Thyroid gland (tissue), 4 donors: Measurements from ENCODE around the gene CACNA2D3. TPM values are rescaled to one million over a fixed set of nuclear protein-coding genes. Genes with fewer than 3 reads are reported as not detected.

Experiments used
- DNase-seq, 2 donors: peaks; one replicate each; pipeline ENCODE4 v3.0.0-alpha.2; 2019
- H3K27ac ChIP-seq, 3 donors: fragments of 200-600 bp; sonication (generic); 1 replicate in 2 of 3; 2 replicates in 1 of 3; pipeline ENCODE4 v1.5.1; 2016 to 2019; ENCODE audit warnings: mild to moderate bottlenecking in 1 of 3, moderate library complexity in 1 of 3
- H3K27me3 ChIP-seq: fragments of 200-600 bp; sonication (generic); one replicate; pipeline ENCODE4 v1.5.1; 2019
- H3K36me3 ChIP-seq, 2 donors: fragments of 200-600 bp; sonication (generic); one replicate each; pipeline ENCODE4 v1.5.1; 2016 to 2019
- H3K4me1 ChIP-seq, 2 donors: fragments of 200-600 bp; sonication (generic); one replicate each; pipeline ENCODE4 v1.5.1; 2017 to 2019
- H3K4me3 ChIP-seq, 3 donors: fragments of 200-600 bp; sonication (generic); replicated peaks in 1 of 3; 1 replicate in 2 of 3; 2 replicates in 1 of 3; pipeline ENCODE4 v1.5.1; 2016; ENCODE audit warnings: mild to moderate bottlenecking in 1 of 3
- H3K9me3 ChIP-seq: fragments of 200-600 bp; sonication (generic); one replicate; pipeline ENCODE4 v1.5.1; 2017
- POLR2A ChIP-seq, 2 donors: fragments of 450-650 bp; IDR thresholded peaks; one replicate each; pipeline ENCODE4 v1.6.1; 2017; ENCODE audit warnings: antibody characterized with exemption in 2 of 2, mild to moderate bottlenecking in 2 of 2, moderate library complexity in 1 of 2
- WGBS, 2 donors: methylation state at CpG; one replicate each; pipeline ENCODE4 v1.1.5; 2017; 5-methylcytosine and 5-hydroxymethylcytosine counted together
- intact Hi-C: fragments of 100-400 bp; cut with DNase I; formaldehyde crosslinking; loops from one replicate; pipeline ENCODE4 v1.15.1; 2023
- total RNA-seq, 4 donors: library from RNA; depleted of rRNA; stranded (reverse); fragments of >200 nt; gene quantifications; one replicate each; pipeline ENCODE4 v1.2.3, GENCODE V29; 2016
- TF ChIP-seq, protein P1 (sequence below), 6 experiments: fragments of 200-600 bp in 3 of 6; fragments of 450-650 bp in 3 of 6; sonication (generic) in 3 of 6; IDR thresholded peaks; one replicate each; pipeline ENCODE4 v1.5.1; 2016 to 2019; ENCODE audit warnings: antibody characterized with exemption in 6 of 6, mild to moderate bottlenecking in 2 of 6, inconsistent platforms in 1 of 6, moderate library complexity in 1 of 6

Gene CACNA2D3
- total RNA-seq, 4 donors from 2014 or later = 2.9 to 4.8 (median 4.5) TPM

DNA sequence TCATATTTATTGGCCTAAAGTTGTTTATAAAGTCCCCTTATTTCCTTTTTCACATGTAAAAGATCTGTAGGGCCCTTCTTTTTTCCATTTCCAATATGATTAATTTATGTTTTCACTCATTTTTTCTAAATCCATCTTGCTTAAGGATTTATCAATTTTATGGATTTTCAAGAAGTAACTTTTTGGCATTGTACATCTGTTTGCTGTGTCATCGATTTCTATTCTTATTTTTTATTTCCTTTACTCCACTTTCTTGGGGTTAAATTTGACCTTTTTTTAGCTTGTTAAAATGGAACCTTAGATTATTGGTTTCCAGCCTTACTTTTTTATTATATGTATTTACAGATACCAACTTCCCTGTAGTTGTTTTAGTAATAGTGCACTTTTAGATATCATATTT, 597.6 kb downstream of the CACNA2D3 start:
- Histone ChIP-seq H3K27me3 (no peaks in the 10 kb centered on the region), H3K4me1 (no peaks in the 10 kb centered on the region), H3K27ac (no peak overlapping the region), H3K36me3 (no peaks in the 10 kb centered on the region), H3K4me3 (no peak overlapping the region), H3K9me3 (no peaks in the 10 kb centered on the region)
- 88 to 94% methylated on average over 1 of the region's 1 CpG for WGBS, 2 donors
- no peak for DNase-seq
- TF ChIP-seq, protein P1, sequence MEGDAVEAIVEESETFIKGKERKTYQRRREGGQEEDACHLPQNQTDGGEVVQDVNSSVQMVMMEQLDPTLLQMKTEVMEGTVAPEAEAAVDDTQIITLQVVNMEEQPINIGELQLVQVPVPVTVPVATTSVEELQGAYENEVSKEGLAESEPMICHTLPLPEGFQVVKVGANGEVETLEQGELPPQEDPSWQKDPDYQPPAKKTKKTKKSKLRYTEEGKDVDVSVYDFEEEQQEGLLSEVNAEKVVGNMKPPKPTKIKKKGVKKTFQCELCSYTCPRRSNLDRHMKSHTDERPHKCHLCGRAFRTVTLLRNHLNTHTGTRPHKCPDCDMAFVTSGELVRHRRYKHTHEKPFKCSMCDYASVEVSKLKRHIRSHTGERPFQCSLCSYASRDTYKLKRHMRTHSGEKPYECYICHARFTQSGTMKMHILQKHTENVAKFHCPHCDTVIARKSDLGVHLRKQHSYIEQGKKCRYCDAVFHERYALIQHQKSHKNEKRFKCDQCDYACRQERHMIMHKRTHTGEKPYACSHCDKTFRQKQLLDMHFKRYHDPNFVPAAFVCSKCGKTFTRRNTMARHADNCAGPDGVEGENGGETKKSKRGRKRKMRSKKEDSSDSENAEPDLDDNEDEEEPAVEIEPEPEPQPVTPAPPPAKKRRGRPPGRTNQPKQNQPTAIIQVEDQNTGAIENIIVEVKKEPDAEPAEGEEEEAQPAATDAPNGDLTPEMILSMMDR (IDR thresholded peaks at IDR 0.05) = no peak
- TF ChIP-seq POLR2A (IDR thresholded peaks at IDR 0.05) = no peak
- intact Hi-C loops = no loop called here

DNA sequence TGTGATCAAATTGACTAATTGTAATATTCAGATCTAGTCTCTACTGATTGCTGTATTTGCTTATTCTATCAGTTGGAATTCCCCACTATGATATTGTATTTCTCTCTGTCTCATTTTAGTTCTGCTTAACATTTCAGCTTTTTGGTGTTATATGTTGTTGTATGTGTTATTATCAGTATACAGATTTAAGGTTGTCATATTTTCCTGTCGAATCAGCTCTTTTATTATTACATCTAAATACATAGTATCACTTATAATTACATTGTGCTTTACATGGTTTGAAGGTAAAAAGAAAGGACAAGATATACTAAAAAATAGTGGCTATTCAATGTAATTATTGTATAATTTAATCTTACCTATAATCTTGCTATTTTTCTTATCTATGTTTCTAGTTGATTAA, 598.3 kb downstream of the CACNA2D3 start:
- H3K36me3 ChIP-seq = no peaks in the 10 kb centered on the region
- TF ChIP-seq POLR2A (IDR thresholded peaks at IDR 0.05) = no peak
- TF ChIP-seq, protein P1 (IDR thresholded peaks at IDR 0.05) = no peak
- intact Hi-C loops = no loop called here
- H3K27ac ChIP-seq = no peak overlapping the region
- no peak overlapping the region for H3K4me3 ChIP-seq
- H3K9me3 ChIP-seq = no peaks in the 10 kb centered on the region
- WGBS, 2 donors = 96% methylated on average over 1 of the region's 1 CpG
- no peaks in the 10 kb centered on the region for H3K4me1 ChIP-seq
- DNase-seq = no peak
- no peaks in the 10 kb centered on the region for H3K27me3 ChIP-seq

DNA sequence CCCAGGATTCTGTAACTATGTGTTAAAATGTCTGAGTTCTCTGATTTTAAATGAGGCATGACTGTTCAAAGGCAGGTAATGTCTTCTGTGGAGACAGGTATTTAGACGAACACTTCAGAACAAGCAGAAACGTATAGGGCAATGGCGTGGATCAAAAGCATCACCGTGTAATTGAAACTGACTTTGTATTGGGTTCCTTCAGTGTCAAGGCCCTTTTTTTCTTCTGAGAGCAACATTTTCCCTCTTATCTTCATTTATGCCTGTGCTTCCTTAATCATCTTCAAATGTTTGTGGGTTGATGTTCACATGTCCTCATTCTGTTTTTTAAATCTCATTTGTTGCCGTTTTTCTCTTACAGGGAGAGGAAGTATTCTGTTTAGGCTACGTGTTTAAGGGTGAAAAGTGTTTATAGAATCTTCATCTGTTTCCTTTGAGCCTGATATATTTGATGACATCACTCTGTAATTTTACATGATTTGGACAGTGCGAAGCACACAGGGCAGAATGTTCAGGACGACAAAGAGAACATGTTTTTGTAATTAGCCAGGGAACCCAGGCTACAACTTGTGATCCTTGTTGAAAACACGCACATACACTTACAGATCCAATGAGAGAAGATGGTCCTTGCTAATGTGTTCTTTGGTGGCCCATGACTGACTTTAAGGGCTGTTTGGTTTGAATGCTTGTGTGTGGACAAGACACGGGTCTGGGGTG, 609.5 kb downstream of the CACNA2D3 start:
- Histone ChIP-seq H3K9me3 (no peaks in the 10 kb centered on the region), H3K4me3 (no peak overlapping the region), H3K27me3 (no peaks in the 10 kb centered on the region), H3K36me3 (no peaks in the 10 kb centered on the region), H3K27ac (no peak overlapping the region), H3K4me1 (no peaks in the 10 kb centered on the region)
- no peak for DNase-seq
- intact Hi-C loops = no loop called here
- TF ChIP-seq, protein P1 (IDR thresholded peaks at IDR 0.05) = no peak
- TF ChIP-seq POLR2A (IDR thresholded peaks at IDR 0.05) = no peak
- WGBS, 2 donors = 71 to 80% methylated on average over 10 of the region's 10 CpGs

DNA sequence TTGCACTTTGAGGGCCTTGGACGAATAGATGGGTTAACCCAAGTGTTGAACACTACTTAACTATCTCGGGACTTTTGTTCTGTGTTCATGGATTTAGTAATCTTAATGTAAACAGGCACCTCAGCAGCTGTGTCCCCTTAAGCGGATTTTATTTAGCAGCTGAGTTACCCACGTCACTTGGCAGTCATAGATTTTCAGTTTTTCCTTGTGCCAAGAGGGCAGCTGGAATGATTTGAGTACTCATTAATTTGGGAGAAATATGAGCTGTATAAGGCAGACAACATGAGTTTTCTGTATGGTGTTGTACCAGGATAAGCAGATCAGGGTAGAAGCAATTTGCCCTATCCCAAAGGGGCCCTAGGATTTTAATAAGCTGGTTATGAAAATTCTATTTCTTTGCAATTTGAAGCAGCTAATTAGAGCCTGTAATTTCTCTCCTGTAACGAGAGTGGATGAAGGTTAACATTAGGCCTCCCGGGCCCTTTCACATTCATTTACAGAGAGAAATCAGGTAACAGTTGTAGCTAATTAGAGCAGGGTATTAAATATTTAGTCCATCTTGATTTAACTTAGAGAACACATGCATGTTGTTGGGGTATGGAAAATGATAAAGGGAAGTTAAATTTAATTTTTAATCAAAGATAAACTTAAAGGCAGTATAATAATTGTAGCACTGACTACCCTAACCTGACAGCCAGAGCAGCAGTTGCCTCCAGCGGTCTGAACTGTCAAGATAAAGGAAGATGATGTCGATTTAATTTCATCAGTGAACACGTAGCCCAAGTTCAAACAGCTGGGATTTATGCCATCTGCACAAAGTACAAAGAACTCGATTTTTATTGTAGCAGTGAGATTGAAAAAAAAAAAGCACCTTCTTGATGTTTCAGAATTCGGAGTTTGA, 611.0 kb downstream of the CACNA2D3 start:
- intact Hi-C loops = no loop called here
- Histone ChIP-seq H3K4me1 (no peaks in the 10 kb centered on the region), H3K4me3 (no peak overlapping the region), H3K27me3 (no peaks in the 10 kb centered on the region), H3K27ac (no peak overlapping the region), H3K36me3 (no peaks in the 10 kb centered on the region), H3K9me3 (no peaks in the 10 kb centered on the region)
- no peak for DNase-seq
- 89 to 90% methylated on average over 11 of the region's 11 CpGs for WGBS, 2 donors
- TF ChIP-seq POLR2A (IDR thresholded peaks at IDR 0.05) = no peak
- TF ChIP-seq, protein P1 (IDR thresholded peaks at IDR 0.05) = no peak

DNA sequence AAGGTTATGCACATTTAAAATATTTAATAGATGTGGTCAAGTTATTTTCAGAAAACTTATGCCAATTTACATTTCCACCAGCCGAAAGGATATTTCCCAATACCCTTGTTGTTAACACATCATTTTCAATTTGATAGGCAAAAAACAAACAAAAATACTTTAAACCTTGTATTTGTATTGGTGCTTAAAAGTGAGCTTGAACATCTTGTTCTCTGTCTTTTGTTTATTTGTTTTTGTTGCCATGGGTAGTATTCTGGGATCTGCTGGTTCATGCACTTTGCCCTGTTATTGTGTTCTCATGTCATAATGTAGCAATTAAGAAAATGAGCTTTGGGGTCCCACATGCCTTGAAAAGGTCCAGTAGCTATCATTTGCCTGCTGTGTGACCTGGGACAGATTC, 614.1 kb downstream of the CACNA2D3 start:
- WGBS, 2 donors = 64 to 85% methylated on average over 1 of the region's 1 CpG
- no peaks in the 10 kb centered on the region for H3K9me3 ChIP-seq
- H3K4me3 ChIP-seq = no peak overlapping the region
- no peaks in the 10 kb centered on the region for H3K27me3 ChIP-seq
- no peak overlapping the region for H3K27ac ChIP-seq
- intact Hi-C loops = no loop called here
- TF ChIP-seq, protein P1 (IDR thresholded peaks at IDR 0.05) = no peak
- TF ChIP-seq POLR2A (IDR thresholded peaks at IDR 0.05) = no peak
- H3K4me1 ChIP-seq = no peaks in the 10 kb centered on the region
- no peak for DNase-seq
- H3K36me3 ChIP-seq = no peaks in the 10 kb centered on the region
